ENCODE data around the gene PTTG1.

The PTTG1 gene

GRCh38 chr5:160456480-160457177 is 35.0 kb downstream of the PTTG1 start:
- DNase-seq = no peak

DNA sequence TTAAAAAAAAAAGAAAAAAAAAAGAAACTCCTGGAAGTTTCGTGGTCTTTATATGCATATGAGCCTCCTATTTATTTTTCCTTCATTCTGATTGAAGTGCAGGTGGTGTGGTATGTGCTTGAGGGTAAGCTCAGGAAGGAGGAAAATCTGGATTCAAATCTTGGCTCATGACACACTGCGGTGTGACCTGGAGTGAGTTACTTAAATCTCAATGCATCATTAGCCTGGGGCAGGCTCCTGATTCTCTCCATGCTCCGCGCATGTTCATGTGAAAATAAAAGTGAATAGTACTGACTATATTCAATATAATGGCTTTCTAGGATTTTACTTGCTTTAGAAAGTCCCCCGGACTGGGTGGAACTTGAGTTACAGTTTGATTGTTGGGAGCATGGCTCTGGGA is 35.6 kb downstream of the PTTG1 start:
- no peak for DNase-seq

- no peak for DNase-seq
Measured at GRCh38 chr5:160458806-160459800, 37.4 kb downstream of the PTTG1 start.

- no peak for DNase-seq
Measured at GRCh38 chr5:160460377-160461049, 38.9 kb downstream of the PTTG1 start.

- no peak for DNase-seq
Measured at GRCh38 chr5:160461378-160461777, 39.7 kb downstream of the PTTG1 start.

- no peak for DNase-seq
Measured at GRCh38 chr5:160462167-160462566, 40.5 kb downstream of the PTTG1 start.

DNA sequence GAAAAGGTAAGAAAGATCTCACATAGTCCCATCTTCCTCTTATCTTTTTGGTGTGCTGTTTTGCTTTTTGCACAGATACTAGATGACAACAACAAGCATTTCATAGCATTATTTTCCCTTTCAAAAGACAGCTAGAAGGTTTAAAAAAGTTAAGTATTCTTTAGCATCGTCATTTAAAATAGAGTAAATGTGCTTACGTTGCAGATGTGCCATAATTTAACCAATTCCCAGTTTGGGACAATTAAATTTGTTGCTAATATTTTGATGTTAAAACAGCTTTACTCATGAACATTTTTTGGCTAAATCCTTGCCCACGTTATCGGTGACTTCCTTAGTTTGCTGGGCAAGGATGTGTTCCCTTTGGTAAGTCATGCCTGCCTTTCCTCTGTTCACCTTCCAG is 41.6 kb downstream of the PTTG1 start:
- no peak for DNase-seq

DNA sequence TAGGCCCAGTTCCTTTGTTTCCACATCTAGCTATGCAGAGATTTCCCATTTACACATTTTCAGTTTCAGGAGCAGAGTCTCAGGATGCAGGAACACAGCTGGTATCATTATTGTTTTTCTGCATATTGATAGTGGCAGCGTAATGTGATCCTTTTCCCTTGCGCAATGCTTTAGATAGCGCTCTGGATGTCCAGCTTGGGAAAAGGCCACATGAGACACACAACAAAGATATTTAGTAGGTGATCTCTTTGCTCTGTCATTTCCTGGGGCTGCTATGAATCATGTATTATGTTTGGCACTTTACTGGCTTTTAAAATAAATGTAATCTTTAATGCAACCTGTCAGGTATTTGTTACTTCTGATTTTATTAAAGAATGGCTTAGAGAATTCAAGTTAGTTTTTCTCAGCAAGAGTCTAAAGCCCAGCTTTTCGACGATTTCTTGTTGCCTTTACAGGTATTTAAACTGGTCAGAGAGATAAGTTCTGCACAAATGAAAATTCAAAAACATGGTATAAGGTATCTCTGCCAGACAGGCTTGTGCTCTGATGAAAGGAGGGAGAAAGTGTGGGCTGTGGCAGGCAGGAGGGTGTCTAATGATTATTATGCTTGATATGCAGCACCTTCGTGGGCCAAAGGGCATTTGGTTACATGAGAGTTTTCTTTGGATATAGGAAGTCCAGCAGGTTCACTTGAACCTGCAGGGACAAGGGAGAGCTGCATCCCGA is 42.2 kb downstream of the PTTG1 start:
- DNase-seq = no peak

DNA sequence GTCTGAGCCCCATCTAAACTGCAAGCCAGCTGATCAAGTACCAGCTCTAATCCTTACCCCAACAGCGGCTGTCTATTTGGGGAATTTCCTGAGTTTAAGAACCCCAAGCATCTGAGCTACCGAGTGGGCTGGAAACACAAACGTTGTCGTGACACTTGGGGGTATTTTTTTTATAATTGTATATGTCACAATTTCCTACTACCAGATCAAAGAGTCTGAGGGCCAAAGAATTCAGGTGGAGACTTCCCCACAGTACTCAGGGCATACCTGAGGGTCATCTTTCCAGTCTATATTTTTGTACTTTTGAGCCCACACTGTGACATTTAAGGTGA is 42.8 kb downstream of the PTTG1 start:
- peak in 1 of 2 experiments; percentile 24 for DNase-seq

GRCh38 chr5:160466116-160466515 is 44.5 kb downstream of the PTTG1 start:
- no peak for DNase-seq

DNA sequence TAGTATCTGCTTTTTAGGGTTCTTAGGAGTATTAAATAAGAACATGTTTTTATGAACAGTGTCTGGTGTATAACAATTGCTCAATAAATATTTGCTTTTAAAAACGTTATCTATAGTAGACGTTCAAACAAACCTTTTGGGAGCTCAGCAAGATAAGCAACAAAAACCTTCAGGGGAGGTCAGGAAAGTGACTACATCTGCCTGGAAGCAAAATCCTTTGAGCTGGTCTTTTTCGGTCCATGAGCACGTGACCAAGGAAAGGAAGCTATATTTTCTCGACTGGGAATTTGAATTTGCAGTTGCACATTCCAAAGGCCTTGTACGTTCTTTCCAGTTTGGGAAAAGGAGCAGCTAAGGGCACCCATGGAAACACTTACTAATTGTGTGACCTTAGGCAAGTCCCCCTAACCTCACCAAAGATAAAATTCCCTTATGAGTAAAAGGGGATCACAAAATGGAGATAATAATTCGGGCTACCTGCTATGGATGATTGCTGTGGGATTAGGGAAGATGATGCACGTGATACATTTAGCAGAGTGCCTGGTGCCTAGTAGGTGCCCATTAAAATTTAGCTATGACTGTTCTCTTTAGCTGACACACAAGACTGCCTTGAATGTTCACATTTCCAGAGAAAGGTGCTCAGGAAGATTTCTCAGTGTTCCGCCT is 45.4 kb downstream of the PTTG1 start:
- DNase-seq = no peak

GRCh38 chr5:160467555-160468362 is 46.1 kb downstream of the PTTG1 start:
- peak; percentile 68 to 75 for DNase-seq

DNA sequence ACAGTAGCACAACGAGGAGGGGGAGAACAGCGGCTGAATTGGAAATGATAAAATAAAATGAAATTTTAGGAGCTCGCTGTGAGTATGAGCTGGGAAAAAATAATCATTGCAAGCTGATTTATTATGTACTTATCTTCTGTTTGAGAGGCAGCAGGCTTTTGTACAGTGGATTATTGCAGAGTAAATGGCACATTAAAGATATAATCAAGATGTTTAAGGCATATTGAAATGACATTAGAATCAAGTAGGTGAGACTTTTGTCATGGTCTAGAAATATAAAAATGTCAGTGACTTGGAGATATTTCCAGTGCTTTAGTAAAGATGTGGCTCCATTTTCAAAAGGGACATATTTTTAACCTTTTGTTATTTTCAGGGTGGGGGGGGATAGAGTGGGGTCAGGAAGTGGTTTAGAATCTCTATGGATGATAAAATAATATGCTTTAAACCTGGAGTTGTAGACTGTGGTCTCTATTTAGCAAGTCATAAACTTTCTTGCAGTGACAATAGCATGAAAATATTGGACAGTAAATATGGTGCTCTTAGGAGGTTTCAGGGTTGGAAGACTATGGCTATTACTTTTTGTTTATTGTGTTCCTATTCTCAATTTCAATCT is 46.8 kb downstream of the PTTG1 start:
- no peak for DNase-seq

- no peak for DNase-seq
Measured at GRCh38 chr5:160469156-160470144, 47.8 kb downstream of the PTTG1 start.

GRCh38 chr5:160470437-160471361 is 49.0 kb downstream of the PTTG1 start:
- DNase-seq = no peak

GRCh38 chr5:160471761-160472160 is 50.1 kb downstream of the PTTG1 start:
- no peak for DNase-seq

GRCh38 chr5:160472482-160472881 is 50.8 kb downstream of the PTTG1 start:
- DNase-seq = no peak

- DNase-seq = no peak
Measured at GRCh38 chr5:160473681-160474080, 52.0 kb downstream of the PTTG1 start.

DNA sequence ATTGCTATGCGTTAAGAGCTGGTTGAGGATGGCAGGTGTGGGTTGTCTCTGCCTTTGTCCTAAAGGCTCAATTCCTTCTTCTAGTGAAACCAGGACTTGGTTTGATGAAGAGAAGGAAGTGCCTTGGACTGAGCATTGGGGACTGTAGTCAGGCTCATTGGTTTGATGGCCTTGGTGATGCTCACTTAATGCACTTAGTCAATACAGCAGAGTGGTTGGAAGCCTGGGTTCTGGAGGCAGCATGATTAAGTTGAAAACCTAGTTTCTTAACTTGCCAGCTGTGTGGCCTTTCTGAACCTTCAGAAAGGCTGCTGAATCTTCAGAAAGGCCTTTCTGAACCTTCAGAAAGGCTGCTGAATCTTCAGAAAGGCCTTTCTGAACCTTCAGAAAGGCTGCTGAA is 52.4 kb downstream of the PTTG1 start:
- no peak for DNase-seq
